ENCODE results near the gene SRPK2. TPM values are rescaled to one million over a fixed set of nuclear protein-coding genes. Genes with fewer than 3 reads are reported as not detected.

SRPK2 gene
- total RNA-seq, 1 experiment from 2014 or later: 59.8 TPM

- H3K27ac ChIP-seq (ENCODE audit: low read depth, low read length, poor library complexity, severe bottlenecking): no peak overlapping the region
- DNase-seq (ENCODE audit: low spot score): no peak
- POLR2A ChIA-PET (ENCODE audit: low non-redundant PET): no interaction called here
- H3K4me3 ChIP-seq (ENCODE audit: low read depth, low read length, poor library complexity, severe bottlenecking): no peak overlapping the region
- H3K27me3 ChIP-seq (replicated peaks; ENCODE audit: insufficient read depth, low read depth, low read length, poor library complexity): no peaks in the 10 kb centered on the region
- H3K36me3 ChIP-seq (ENCODE audit: insufficient read depth, low read length, poor library complexity, severe bottlenecking): no peaks in the 10 kb centered on the region
- BruUV-seq (replicated peaks): no TSS peak
- no peaks in the 10 kb centered on the region for H3K4me1 ChIP-seq (ENCODE audit: insufficient read depth, low read length, poor library complexity, severe bottlenecking)
- TF ChIP-seq CTCF (conservative IDR thresholded peaks at IDR 0.05; ENCODE audit: low read depth, low read length) (no peak), EZH2 (IDR thresholded peaks at IDR 0.05; ENCODE audit: borderline replicate concordance, low read depth, low read length, poor library complexity, severe bottlenecking) (no peak)
- CTCF ChIA-PET: interaction anchor here (0.6 to 0.7 kb wide), 2 partner anchors 83 to 254 kb away, joined by 6 to 7 read pairs; no protein-coding TSS in a partner anchor
- no peaks in the 10 kb centered on the region for H3K9me3 ChIP-seq (ENCODE audit: low read depth, low read length, poor library complexity, severe bottlenecking)
- intact Hi-C loops (cut with micrococcal nuclease; ENCODE audit: unreplicated experiment): no loop called here
Observed at GRCh38 chr7:105319578-105319977, 69.1 kb downstream of the SRPK2 start.

GRCh38 chr7:105316578-105317344 lies 72.0 kb downstream of the SRPK2 start:
- no TSS peak for BruUV-seq (replicated peaks)
- no peak for TF ChIP-seq CTCF (conservative IDR thresholded peaks at IDR 0.05; ENCODE audit: low read depth, low read length)
- no peak for TF ChIP-seq EZH2 (IDR thresholded peaks at IDR 0.05; ENCODE audit: borderline replicate concordance, low read depth, low read length, poor library complexity, severe bottlenecking)
- CTCF ChIA-PET: no interaction called here
- no peak for DNase-seq (ENCODE audit: low spot score)
- no peaks in the 10 kb centered on the region for H3K27me3 ChIP-seq (replicated peaks; ENCODE audit: insufficient read depth, low read depth, low read length, poor library complexity)
- H3K36me3 ChIP-seq (ENCODE audit: insufficient read depth, low read length, poor library complexity, severe bottlenecking): no peaks in the 10 kb centered on the region
- no peak overlapping the region for H3K27ac ChIP-seq (ENCODE audit: low read depth, low read length, poor library complexity, severe bottlenecking)
- no peaks in the 10 kb centered on the region for H3K9me3 ChIP-seq (ENCODE audit: low read depth, low read length, poor library complexity, severe bottlenecking)
- intact Hi-C loops (cut with micrococcal nuclease; ENCODE audit: unreplicated experiment): no loop called here
- POLR2A ChIA-PET (ENCODE audit: low non-redundant PET): no interaction called here
- no peaks in the 10 kb centered on the region for H3K4me1 ChIP-seq (ENCODE audit: insufficient read depth, low read length, poor library complexity, severe bottlenecking)
- H3K4me3 ChIP-seq (ENCODE audit: low read depth, low read length, poor library complexity, severe bottlenecking): no peak overlapping the region

DNA sequence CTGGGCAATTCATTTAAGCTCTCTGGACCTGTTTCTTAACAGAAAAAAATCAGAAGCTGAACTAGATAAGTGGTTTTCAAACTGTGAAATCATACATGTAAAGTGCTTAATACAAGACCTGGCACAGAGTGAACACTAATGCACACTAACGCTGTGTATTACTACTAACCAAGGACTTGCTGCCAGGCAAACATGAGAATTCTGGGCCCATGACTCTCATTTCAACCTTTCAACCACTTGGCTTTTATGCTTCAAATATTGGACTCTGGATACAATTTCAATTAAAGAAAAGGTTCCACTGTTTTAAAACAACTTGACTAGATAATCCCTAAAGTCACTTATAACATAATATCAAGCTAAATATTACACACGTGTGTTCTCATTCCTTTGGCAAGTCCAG lies 73.4 kb downstream of the SRPK2 start:
- CTCF ChIA-PET: no interaction called here
- H3K9me3 ChIP-seq (ENCODE audit: low read depth, low read length, poor library complexity, severe bottlenecking): no peaks in the 10 kb centered on the region
- BruUV-seq (replicated peaks): no TSS peak
- POLR2A ChIA-PET (ENCODE audit: low non-redundant PET): no interaction called here
- H3K27ac ChIP-seq (ENCODE audit: low read depth, low read length, poor library complexity, severe bottlenecking): no peak overlapping the region
- no peaks in the 10 kb centered on the region for H3K4me1 ChIP-seq (ENCODE audit: insufficient read depth, low read length, poor library complexity, severe bottlenecking)
- intact Hi-C loops (cut with micrococcal nuclease; ENCODE audit: unreplicated experiment): no loop called here
- H3K36me3 ChIP-seq (ENCODE audit: insufficient read depth, low read length, poor library complexity, severe bottlenecking): no peaks in the 10 kb centered on the region
- no peak for DNase-seq (ENCODE audit: low spot score)
- no peak for TF ChIP-seq CTCF (conservative IDR thresholded peaks at IDR 0.05; ENCODE audit: low read depth, low read length)
- TF ChIP-seq EZH2 (IDR thresholded peaks at IDR 0.05; ENCODE audit: borderline replicate concordance, low read depth, low read length, poor library complexity, severe bottlenecking): no peak
- no peak overlapping the region for H3K4me3 ChIP-seq (ENCODE audit: low read depth, low read length, poor library complexity, severe bottlenecking)
- H3K27me3 ChIP-seq (replicated peaks; ENCODE audit: insufficient read depth, low read depth, low read length, poor library complexity): no peaks in the 10 kb centered on the region
